IMR-90 (cell line): ENCODE results near the gene MNS1. TPM values are rescaled to one million over a fixed set of nuclear protein-coding genes. Genes with fewer than 3 reads are reported as not detected.

Experiments
- ATAC-seq: fragments of 200-7000 bp; cut with Tn5 transposase; 2 replicates; pipeline ENCODE4 v1.9.1; 2020; ENCODE audit warnings: low read depth, mild to moderate bottlenecking, moderate library complexity
- BruUV-seq: library from RNA; stranded (reverse); fragments of 400-500 nt; replicated peaks from 2 replicates; lab custom pipeline; 2021; lab: Mats Ljungman, UMichigan
- CTCF ChIA-PET: fragments of 300-600 bp; formaldehyde crosslinking; extraction: SDS; loops from one replicate; lab custom pipeline; 2021; ENCODE audit warnings: antibody characterized with exemption; lab: Yijun Ruan, JAX
- POLR2A ChIA-PET: fragments of 300-600 bp; sonication (Branson Sonifier 250); formaldehyde crosslinking; loops from one replicate; lab custom pipeline; 2022; ENCODE audit warnings: antibody characterized with exemption; ENCODE audit not compliant: unreplicated experiment; lab: Charles Lee
- DNase-seq: peaks from one replicate; pipeline ENCODE4 v3.0.0; 2013
- H2AFZ ChIP-seq: replicated peaks from 2 replicates; pipeline ENCODE3; 2013; ENCODE audit warnings: low read length, mild to moderate bottlenecking; ENCODE audit not compliant: poor library complexity
- H2AK5ac ChIP-seq: 2 replicates; pipeline ENCODE4 v1.6.1; 2013; ENCODE audit warnings: low read depth, low read length, inconsistent platforms
- H2AK9ac ChIP-seq: replicated peaks from 2 replicates; pipeline ENCODE3; 2013; ENCODE audit warnings: mild to moderate bottlenecking, low read depth, low read length, moderate library complexity; ENCODE audit not compliant: poor library complexity
- H2BK120ac ChIP-seq: 2 replicates; pipeline ENCODE4 v1.6.1; 2013; ENCODE audit warnings: low read depth, low read length, inconsistent platforms
- H2BK15ac ChIP-seq: 3 replicates; pipeline ENCODE4 v1.6.1; 2013; ENCODE audit warnings: low read depth, low read length, inconsistent platforms
- H2BK20ac ChIP-seq: 2 replicates; pipeline ENCODE4 v1.6.1; 2013; ENCODE audit warnings: low read depth, mild to moderate bottlenecking, inconsistent platforms, low read length, moderate library complexity
- H2BK5ac ChIP-seq: 2 replicates; pipeline ENCODE4 v1.6.1; 2013; ENCODE audit warnings: mild to moderate bottlenecking, low read depth, low read length, inconsistent platforms; ENCODE audit not compliant: poor library complexity, severe bottlenecking
- H3K14ac ChIP-seq: replicated peaks from 2 replicates; pipeline ENCODE4 v1.6.1; 2013; ENCODE audit warnings: low read depth, low read length, inconsistent platforms
- H3K18ac ChIP-seq: 2 replicates; pipeline ENCODE4 v1.6.1; 2013; ENCODE audit warnings: low read depth, low read length, control low read depth
- H3K23ac ChIP-seq: 2 replicates; pipeline ENCODE4 v1.6.1; 2013; ENCODE audit warnings: low read depth, low read length, inconsistent platforms
- H3K27ac ChIP-seq: 2 replicates; pipeline ENCODE4 v1.5.1; 2013; ENCODE audit warnings: mild to moderate bottlenecking, control low read depth, low read length; ENCODE audit not compliant: insufficient read depth
- H3K27me3 ChIP-seq: 2 replicates; pipeline ENCODE4 v1.6.1; 2013; ENCODE audit warnings: low read length; ENCODE audit not compliant: control insufficient read depth, insufficient read depth
- H3K36me3 ChIP-seq: 2 replicates; pipeline ENCODE4 v1.6.1; 2013; ENCODE audit warnings: low read length, mixed read lengths; ENCODE audit not compliant: control insufficient read depth, insufficient read depth
- H3K4ac ChIP-seq: 2 replicates; pipeline ENCODE4 v1.6.1; 2013; ENCODE audit warnings: low read depth, low read length, inconsistent platforms
- H3K4me1 ChIP-seq: 2 replicates; pipeline ENCODE4 v1.6.1; 2013; ENCODE audit warnings: low read length, mixed read lengths; ENCODE audit not compliant: control insufficient read depth, insufficient read depth
- H3K4me2 ChIP-seq: 2 replicates; pipeline ENCODE4 v1.6.1; 2013; ENCODE audit warnings: low read depth, mild to moderate bottlenecking, control low read depth, low read length, moderate library complexity
- H3K4me3 ChIP-seq: 2 replicates; pipeline ENCODE4 v1.5.1; 2013; ENCODE audit warnings: low read depth, mild to moderate bottlenecking, control low read depth, low read length, moderate library complexity; ENCODE audit not compliant: insufficient read depth
- H3K56ac ChIP-seq: 2 replicates; pipeline ENCODE4 v1.6.1; 2013; ENCODE audit warnings: low read length, inconsistent platforms; ENCODE audit not compliant: insufficient read depth; ENCODE audit errors: extremely low read depth
- H3K79me1 ChIP-seq, 2 experiments: 2 replicates each; pipeline ENCODE4 v1.6.1; 2013; ENCODE audit warnings: low read length in 2 of 2, inconsistent platforms in 1 of 2, low read depth in 1 of 2
- H3K9ac ChIP-seq: 2 replicates; pipeline ENCODE4 v1.6.1; 2013; ENCODE audit warnings: low read depth, low read length, control low read depth
- H3K9me1 ChIP-seq: 2 replicates; pipeline ENCODE4 v1.6.1; 2013; ENCODE audit warnings: low read length, inconsistent platforms; ENCODE audit not compliant: insufficient read depth
- H3K9me3 ChIP-seq: 2 replicates; pipeline ENCODE4 v1.6.1; 2013; ENCODE audit warnings: low read length; ENCODE audit not compliant: control insufficient read depth, insufficient read depth
- H4K20me1 ChIP-seq: 2 replicates; pipeline ENCODE4 v1.6.1; 2013; ENCODE audit warnings: low read length, inconsistent platforms; ENCODE audit not compliant: insufficient read depth
- H4K5ac ChIP-seq: 2 replicates; pipeline ENCODE4 v1.6.1; 2013; ENCODE audit warnings: mild to moderate bottlenecking, low read depth, low read length, control low read depth
- H4K8ac ChIP-seq, 2 experiments: 2 replicates each; pipeline ENCODE4 v1.6.1; 2013; ENCODE audit warnings: low read depth in 2 of 2, low read length in 2 of 2, control low read depth in 1 of 2, inconsistent platforms in 1 of 2
- H4K91ac ChIP-seq: 2 replicates; pipeline ENCODE4 v1.6.1; 2013; ENCODE audit warnings: low read depth, low read length, inconsistent platforms; ENCODE audit not compliant: insufficient read depth
- BHLHE40 ChIP-seq: fragments of 150-350 bp; IDR thresholded peaks from 2 replicates; pipeline ENCODE4 v1.6.1; 2016; ENCODE audit warnings: mild to moderate bottlenecking, low read depth, low read length
- CEBPB ChIP-seq: IDR thresholded peaks from 2 replicates; pipeline ENCODE4 v1.6.1; 2012; ENCODE audit warnings: low read depth, low read length, improper control_type of control experiment
- CTCF ChIP-seq: conservative IDR thresholded peaks from 2 replicates; pipeline ENCODE4 v1.5.1; 2012; ENCODE audit warnings: mild to moderate bottlenecking, low read depth, low read length, improper control_type of control experiment
- FOS ChIP-seq: fragments of 150-350 bp; IDR thresholded peaks from 2 replicates; pipeline ENCODE4 v1.6.1; 2016; ENCODE audit warnings: low read depth, low read length
- MAFK ChIP-seq: IDR thresholded peaks from 2 replicates; pipeline ENCODE4 v1.6.1; 2012; ENCODE audit warnings: low read depth, low read length, improper control_type of control experiment
- MAZ ChIP-seq: IDR thresholded peaks from 2 replicates; pipeline ENCODE4 v1.6.1; 2012; ENCODE audit warnings: low read depth, mild to moderate bottlenecking, low read length, improper control_type of control experiment, moderate library complexity, borderline replicate concordance
- MXI1 ChIP-seq: IDR thresholded peaks from 2 replicates; pipeline ENCODE4 v1.6.1; 2012; ENCODE audit warnings: low read depth, mild to moderate bottlenecking, low read length, moderate library complexity, borderline replicate concordance
- NFE2L2 ChIP-seq: fragments of 150-350 bp; IDR thresholded peaks from 2 replicates; pipeline ENCODE4 v1.6.1; 2016; ENCODE audit warnings: low read depth, mild to moderate bottlenecking, low read length
- POLR2A ChIP-seq: IDR thresholded peaks from 2 replicates; pipeline ENCODE4 v1.6.1; 2012; ENCODE audit warnings: mild to moderate bottlenecking, low read depth, low read length
- RAD21 ChIP-seq: IDR thresholded peaks from 2 replicates; pipeline ENCODE4 v1.6.1; 2012; ENCODE audit warnings: low read length, improper control_type of control experiment
- RCOR1 ChIP-seq: IDR thresholded peaks from 2 replicates; pipeline ENCODE4 v1.6.1; 2012; ENCODE audit warnings: mild to moderate bottlenecking, low read length, improper control_type of control experiment; ENCODE audit not compliant: insufficient replicate concordance
- RFX5 ChIP-seq: IDR thresholded peaks from 2 replicates; pipeline ENCODE4 v1.8.0; 2012; ENCODE audit warnings: low read depth, mild to moderate bottlenecking, low read length, moderate library complexity
- SMC3 ChIP-seq: fragments of 150-350 bp; IDR thresholded peaks from 2 replicates; pipeline ENCODE4 v1.6.1; 2016; ENCODE audit warnings: low read depth, mild to moderate bottlenecking, antibody characterized with exemption, low read length, moderate library complexity
- whole genome bisulfite sequencing, 2 experiments: methylation state at CpG; one replicate each; pipeline versions ENCODE4 v1.1.5 to v1.1.7; 2013; ENCODE audit warnings: missing lambda C conversion rate in 2 of 2; ENCODE audit not compliant: insufficient read length in 1 of 2; ENCODE audit errors: extremely low coverage in 2 of 2; 5-methylcytosine and 5-hydroxymethylcytosine counted together
- dilution Hi-C: fragments of 300-500 bp; cut with HindIII; formaldehyde crosslinking; loops from one replicate; pipeline ENCODE4 v1.14.3; 2018; ENCODE audit warnings: low sequenced_read_pairs; ENCODE audit not compliant: unreplicated experiment
- in situ Hi-C: fragments of 300-500 bp; cut with MboI; formaldehyde crosslinking; loops from 3 replicates; pipeline ENCODE4 v1.14.3; 2019; ENCODE audit warnings: low sequenced_read_pairs, inconsistent platforms, mixed read lengths
- intact Hi-C: fragments of 100-400 bp; cut with micrococcal nuclease; formaldehyde crosslinking; loops from 2 replicates; pipeline ENCODE4 v1.10.0; 2022
- polyA plus RNA-seq, 3 experiments: library from polyadenylated mRNA; depleted of rRNA; stranded (reverse); fragments of >200 nt; gene quantifications; 2 replicates each; pipeline ENCODE4 v1.2.3, GENCODE V29; 2012; ENCODE audit warnings: low replicate concordance in 1 of 3
- total RNA-seq: library from RNA; depleted of rRNA; stranded (reverse); fragments of >200 nt; gene quantifications from 2 replicates; pipeline ENCODE4 v1.2.3, GENCODE V29; 2012
- TF ChIP-seq, protein P1 (sequence below): fragments of 150-350 bp; IDR thresholded peaks from 2 replicates; pipeline ENCODE4 v1.6.1; 2016; ENCODE audit warnings: low read depth, mild to moderate bottlenecking, low read length, moderate library complexity, borderline replicate concordance
- TF ChIP-seq, protein P2 (sequence below): fragments of 150-350 bp; IDR thresholded peaks from 2 replicates; pipeline ENCODE4 v1.6.1; 2017; ENCODE audit warnings: mild to moderate bottlenecking, antibody characterized with exemption, low read length, low read depth

MNS1 gene
- total and polyA plus RNA-seq, 2 of the 4 experiments (the other 2 are of a cell fraction), result 0.36 to 0.84 TPM

DNA sequence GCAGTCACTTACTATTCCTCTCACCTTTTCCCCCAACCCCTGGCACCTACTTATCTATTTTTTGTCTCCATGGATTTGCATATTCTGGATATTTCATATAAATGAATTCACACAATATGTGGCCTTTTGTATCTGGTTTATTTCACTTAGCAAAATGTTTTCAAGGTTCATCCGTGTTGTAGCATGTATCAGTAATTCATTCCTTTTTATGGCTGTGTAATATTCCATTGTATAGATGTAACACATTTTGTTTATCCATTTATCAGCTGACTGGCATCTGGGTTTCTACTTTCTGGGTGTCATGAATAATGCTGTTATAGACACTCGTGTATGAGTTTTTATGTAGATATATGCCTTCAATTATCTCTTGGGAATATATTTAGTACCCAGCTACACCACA is 5.8 kb downstream of the MNS1 start:
- no TSS peak for BruUV-seq
- Histone ChIP-seq H3K56ac (no peak overlapping the region), H2BK5ac (no peak overlapping the region), H2AK5ac (no peak overlapping the region), H3K9me3 (no peaks in the 10 kb centered on the region), H3K27me3 (no peaks in the 10 kb centered on the region), H3K36me3 (no peaks in the 10 kb centered on the region), H2BK15ac (no peak overlapping the region), H3K79me1 (no peaks in the 10 kb centered on the region), H3K4me1 (no peaks in the 10 kb centered on the region), H2BK120ac (no peak overlapping the region), H3K4me2 (no peak overlapping the region), H3K27ac (no peak overlapping the region), H2AK9ac (no peak overlapping the region), H3K9ac (no peak overlapping the region), H3K4me3 (no peak overlapping the region), H3K23ac (no peak overlapping the region), H4K8ac (no peak overlapping the region), H3K14ac (no peak overlapping the region), H3K9me1 (no peaks in the 10 kb centered on the region), H2AFZ (no peak overlapping the region), H4K20me1 (no peaks in the 10 kb centered on the region), H3K4ac (no peak overlapping the region), H4K5ac (no peak overlapping the region), H4K91ac (no peak overlapping the region), H3K18ac (no peak overlapping the region), H2BK20ac (no peak overlapping the region)
- no CpG with 5 or more reads among the region's 2 CpGs for WGBS, 2 experiments
- ATAC-seq, result no peak
- ChIA-PET POLR2A (no interaction called here), CTCF (no interaction called here)
- DNase-seq, result no peak
- in situ Hi-C loops (no loop called here), dilution Hi-C loops (no loop called here), intact Hi-C loops (no loop called here)
- TF ChIP-seq RCOR1, result no peak
- TF ChIP-seq CEBPB, result no peak
- no peak for TF ChIP-seq FOS
- TF ChIP-seq, protein P1, sequence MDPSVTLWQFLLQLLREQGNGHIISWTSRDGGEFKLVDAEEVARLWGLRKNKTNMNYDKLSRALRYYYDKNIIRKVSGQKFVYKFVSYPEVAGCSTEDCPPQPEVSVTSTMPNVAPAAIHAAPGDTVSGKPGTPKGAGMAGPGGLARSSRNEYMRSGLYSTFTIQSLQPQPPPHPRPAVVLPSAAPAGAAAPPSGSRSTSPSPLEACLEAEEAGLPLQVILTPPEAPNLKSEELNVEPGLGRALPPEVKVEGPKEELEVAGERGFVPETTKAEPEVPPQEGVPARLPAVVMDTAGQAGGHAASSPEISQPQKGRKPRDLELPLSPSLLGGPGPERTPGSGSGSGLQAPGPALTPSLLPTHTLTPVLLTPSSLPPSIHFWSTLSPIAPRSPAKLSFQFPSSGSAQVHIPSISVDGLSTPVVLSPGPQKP, result no peak
- no peak for TF ChIP-seq POLR2A
- TF ChIP-seq, protein P2, sequence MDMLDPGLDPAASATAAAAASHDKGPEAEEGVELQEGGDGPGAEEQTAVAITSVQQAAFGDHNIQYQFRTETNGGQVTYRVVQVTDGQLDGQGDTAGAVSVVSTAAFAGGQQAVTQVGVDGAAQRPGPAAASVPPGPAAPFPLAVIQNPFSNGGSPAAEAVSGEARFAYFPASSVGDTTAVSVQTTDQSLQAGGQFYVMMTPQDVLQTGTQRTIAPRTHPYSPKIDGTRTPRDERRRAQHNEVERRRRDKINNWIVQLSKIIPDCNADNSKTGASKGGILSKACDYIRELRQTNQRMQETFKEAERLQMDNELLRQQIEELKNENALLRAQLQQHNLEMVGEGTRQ, result no peak
- TF ChIP-seq NFE2L2, result no peak
- TF ChIP-seq MAFK, result no peak
- TF ChIP-seq CTCF, result no peak
- TF ChIP-seq RAD21, result no peak
- TF ChIP-seq MAZ, result no peak
- TF ChIP-seq MXI1, result no peak
- no peak for TF ChIP-seq BHLHE40
- TF ChIP-seq SMC3, result no peak
- TF ChIP-seq RFX5, result no peak
